K562 (cell line): Measurements from ENCODE around the gene VDAC2. TPM values are rescaled to one million over a fixed set of nuclear protein-coding genes. Genes with fewer than 3 reads are reported as not detected.

Source experiments
- IRF2 ChIP-seq: sonication (generic); formaldehyde crosslinking; IDR thresholded peaks from 2 replicates; pipeline ENCODE4 v1.8.1; 2022; ENCODE audit warnings: mild to moderate bottlenecking, missing genetic modification reagents
- MECOM ChIP-seq: fragments of 250-450 bp; sonication (Bioruptor Pico); IDR thresholded peaks from 2 replicates; pipeline ENCODE4 v1.8.0; 2022; ENCODE audit warnings: inconsistent platforms
- NCOA4 ChIP-seq: fragments of 450-650 bp; IDR thresholded peaks from 2 replicates; pipeline ENCODE4 v1.6.1; 2018; ENCODE audit warnings: mild to moderate bottlenecking; ENCODE audit not compliant: partially characterized antibody
- PHF8 ChIP-seq: fragments of 200-600 bp; sonication (generic); IDR thresholded peaks from 2 replicates; pipeline ENCODE4 v1.6.1; 2012; ENCODE audit warnings: mixed run types, mild to moderate bottlenecking, inconsistent platforms, low read length, moderate library complexity, borderline replicate concordance
- POLR2A ChIP-seq: fragments of 450-650 bp; conservative IDR thresholded peaks from 2 replicates; pipeline ENCODE4 v1.6.1; 2016
- RBM34 ChIP-seq: fragments of 200-400 bp; formaldehyde crosslinking; IDR thresholded peaks from 2 replicates; pipeline ENCODE4 v1.6.1; 2018; ENCODE audit warnings: low read length, borderline replicate concordance; ENCODE audit not compliant: insufficient read depth
- ZBTB7A ChIP-seq: IDR thresholded peaks from 2 replicates; pipeline ENCODE4 v1.6.1; 2011; ENCODE audit warnings: low read depth, mild to moderate bottlenecking, low read length, moderate library complexity, borderline replicate concordance; ENCODE audit not compliant: control insufficient read depth
- ZC3H4 ChIP-seq: sonication (generic); formaldehyde crosslinking; IDR thresholded peaks from 2 replicates; pipeline ENCODE4 v1.9.0; 2021; ENCODE audit warnings: missing genetic modification reagents, borderline replicate concordance
- ZNF253 ChIP-seq: fragments of 250-450 bp; sonication (Bioruptor Pico); conservative IDR thresholded peaks from 2 replicates; pipeline ENCODE4 v1.6.1; 2021; ENCODE audit warnings: mild to moderate bottlenecking
- ZNF717 ChIP-seq: fragments of 250-450 bp; sonication (Bioruptor Pico); IDR thresholded peaks from 2 replicates; pipeline ENCODE4 v1.5.0; 2021
- polyA plus RNA-seq, 8 experiments: library from polyadenylated mRNA; depleted of rRNA in 4 of 8; stranded (reverse) in 5 of 8; unstranded in 3 of 8; fragments of >200 nt; fragmentation: Nextera tagmentation in 2 of 8; fragmentation: Illumina TruSeq in 1 of 8; extraction: Ambion mirVana in 2 of 8; extraction: Trizol in 1 of 8; gene quantifications; 2 replicates each; pipeline versions ENCODE4 v1.2.1 to v1.2.3, GENCODE V29; 2011 to 2014; ENCODE audit warnings: inconsistent platforms in 1 of 8, missing spikeins in 1 of 8
- total RNA-seq, 7 experiments: library from RNA; depleted of rRNA in 6 of 7; stranded (reverse); fragments of >200 nt in 6 of 7; fragmentation: Illumina TruSeq in 2 of 7; extraction: Trizol in 2 of 7; gene quantifications; 2 replicates each; pipeline versions ENCODE4 v1.2.1 to v1.2.3, GENCODE V29; 2011 to 2021; ENCODE audit warnings: low replicate concordance in 1 of 7
- TF ChIP-seq, protein P1 (sequence below): fragments of 450-650 bp; formaldehyde crosslinking; IDR thresholded peaks from 2 replicates; pipeline ENCODE4 v1.4.0; 2022; ENCODE audit warnings: missing genetic modification characterization
- TF ChIP-seq, protein P2 (sequence below): fragments of 250-450 bp; sonication (Bioruptor Pico); IDR thresholded peaks from 2 replicates; pipeline ENCODE4 v1.5.0; 2021
- TF ChIP-seq, protein P3 (sequence below): sonication (generic); formaldehyde crosslinking; IDR thresholded peaks from 2 replicates; pipeline ENCODE4 v1.8.0; 2023; ENCODE audit warnings: mild to moderate bottlenecking, missing genetic modification reagents
- TF ChIP-seq, protein P4 (sequence below): fragments of 450-650 bp; IDR thresholded peaks from 2 replicates; pipeline ENCODE4 v1.6.1; 2016; ENCODE audit warnings: antibody characterized with exemption
- TF ChIP-seq, protein P5 (sequence below), 3 experiments: fragments of 200-800 bp in 1 of 3; fragments of 250-450 bp in 1 of 3; fragments of 450-650 bp in 1 of 3; sonication (Bioruptor Pico) in 1 of 3; sonication (Bioruptor generic) in 1 of 3; formaldehyde crosslinking in 1 of 3; IDR thresholded peaks; 2 replicates each; pipeline versions ENCODE4 v1.6.1 to v1.8.0; 2016 to 2022; ENCODE audit warnings: mild to moderate bottlenecking in 2 of 3, missing genetic modification characterization in 2 of 3, missing compliant biosample characterization in 1 of 3, moderate library complexity in 1 of 3
- TF ChIP-seq, protein P6 (sequence below): fragments of 250-450 bp; sonication (Bioruptor Pico); IDR thresholded peaks from 2 replicates; pipeline ENCODE4 v1.5.0; 2021

The VDAC2 gene
- total and polyA plus RNA-seq, 9 of the 15 experiments (the other 6 are each of a cell fraction or from before 2014, with no cell fraction given) = 139 to 450 (median 250) TPM

DNA sequence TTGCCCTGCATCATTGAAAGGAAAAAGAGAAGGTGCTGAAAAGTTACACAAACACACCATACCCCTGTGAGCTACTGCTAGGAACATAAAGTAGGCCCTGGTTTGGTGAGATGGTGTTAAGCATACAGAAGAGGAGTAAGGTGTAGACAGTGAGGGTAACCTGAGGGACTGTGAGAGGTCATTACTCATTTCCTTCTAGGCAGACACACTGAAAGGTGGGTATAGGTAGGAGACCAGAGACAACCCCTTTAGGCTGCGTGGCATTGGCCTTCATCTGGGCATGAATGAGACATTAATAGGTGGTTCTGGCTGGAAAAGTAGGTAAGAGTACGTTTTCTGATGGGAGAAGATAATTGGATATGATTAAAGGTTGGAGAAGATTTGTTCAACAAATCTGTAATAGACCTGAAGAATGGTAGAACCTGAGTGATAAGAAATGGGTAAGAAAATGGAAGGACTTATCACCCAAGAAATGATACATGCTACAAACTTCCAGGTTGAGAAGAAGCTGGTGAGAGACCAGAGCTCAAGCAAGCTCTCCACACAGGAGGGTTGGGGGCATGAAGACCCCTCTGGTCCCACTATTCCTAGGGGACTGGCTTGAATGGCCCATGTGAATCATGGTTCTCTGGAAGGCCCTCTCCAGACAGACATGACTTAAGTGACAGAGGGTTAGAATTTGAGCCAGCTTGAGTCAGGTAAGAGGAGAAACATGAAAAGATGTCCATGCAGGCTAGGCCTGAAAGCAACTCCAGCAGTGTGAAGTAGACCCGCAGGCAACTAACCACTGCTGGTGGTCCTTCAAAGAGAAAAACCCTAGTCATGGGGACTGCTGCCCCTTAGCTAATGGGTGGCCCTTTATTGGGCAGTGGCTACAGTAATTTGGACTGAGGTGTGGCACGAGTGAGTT, 21.3 kb downstream of the VDAC2 start (continued):
- TF ChIP-seq, protein P1, sequence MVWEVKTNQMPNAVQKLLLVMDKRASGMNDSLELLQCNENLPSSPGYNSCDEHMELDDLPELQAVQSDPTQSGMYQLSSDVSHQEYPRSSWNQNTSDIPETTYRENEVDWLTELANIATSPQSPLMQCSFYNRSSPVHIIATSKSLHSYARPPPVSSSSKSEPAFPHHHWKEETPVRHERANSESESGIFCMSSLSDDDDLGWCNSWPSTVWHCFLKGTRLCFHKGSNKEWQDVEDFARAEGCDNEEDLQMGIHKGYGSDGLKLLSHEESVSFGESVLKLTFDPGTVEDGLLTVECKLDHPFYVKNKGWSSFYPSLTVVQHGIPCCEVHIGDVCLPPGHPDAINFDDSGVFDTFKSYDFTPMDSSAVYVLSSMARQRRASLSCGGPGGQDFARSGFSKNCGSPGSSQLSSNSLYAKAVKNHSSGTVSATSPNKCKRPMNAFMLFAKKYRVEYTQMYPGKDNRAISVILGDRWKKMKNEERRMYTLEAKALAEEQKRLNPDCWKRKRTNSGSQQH (CRISPR knock-in tag) = peak; percentile 87; the same call in 1 of the 2 replicates
- TF ChIP-seq, protein P2, sequence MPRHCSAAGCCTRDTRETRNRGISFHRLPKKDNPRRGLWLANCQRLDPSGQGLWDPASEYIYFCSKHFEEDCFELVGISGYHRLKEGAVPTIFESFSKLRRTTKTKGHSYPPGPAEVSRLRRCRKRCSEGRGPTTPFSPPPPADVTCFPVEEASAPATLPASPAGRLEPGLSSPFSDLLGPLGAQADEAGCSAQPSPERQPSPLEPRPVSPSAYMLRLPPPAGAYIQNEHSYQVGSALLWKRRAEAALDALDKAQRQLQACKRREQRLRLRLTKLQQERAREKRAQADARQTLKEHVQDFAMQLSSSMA (CRISPR knock-in tag) = no peak
- TF ChIP-seq MECOM (CRISPR knock-in tag) = no peak
- TF ChIP-seq ZC3H4 = 0 out of 2 replicates have a peak, but pooled peaks have one; percentile 49
- TF ChIP-seq, protein P3, sequence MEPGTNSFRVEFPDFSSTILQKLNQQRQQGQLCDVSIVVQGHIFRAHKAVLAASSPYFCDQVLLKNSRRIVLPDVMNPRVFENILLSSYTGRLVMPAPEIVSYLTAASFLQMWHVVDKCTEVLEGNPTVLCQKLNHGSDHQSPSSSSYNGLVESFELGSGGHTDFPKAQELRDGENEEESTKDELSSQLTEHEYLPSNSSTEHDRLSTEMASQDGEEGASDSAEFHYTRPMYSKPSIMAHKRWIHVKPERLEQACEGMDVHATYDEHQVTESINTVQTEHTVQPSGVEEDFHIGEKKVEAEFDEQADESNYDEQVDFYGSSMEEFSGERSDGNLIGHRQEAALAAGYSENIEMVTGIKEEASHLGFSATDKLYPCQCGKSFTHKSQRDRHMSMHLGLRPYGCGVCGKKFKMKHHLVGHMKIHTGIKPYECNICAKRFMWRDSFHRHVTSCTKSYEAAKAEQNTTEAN (CRISPR knock-in tag) = no peak
- TF ChIP-seq, protein P4, sequence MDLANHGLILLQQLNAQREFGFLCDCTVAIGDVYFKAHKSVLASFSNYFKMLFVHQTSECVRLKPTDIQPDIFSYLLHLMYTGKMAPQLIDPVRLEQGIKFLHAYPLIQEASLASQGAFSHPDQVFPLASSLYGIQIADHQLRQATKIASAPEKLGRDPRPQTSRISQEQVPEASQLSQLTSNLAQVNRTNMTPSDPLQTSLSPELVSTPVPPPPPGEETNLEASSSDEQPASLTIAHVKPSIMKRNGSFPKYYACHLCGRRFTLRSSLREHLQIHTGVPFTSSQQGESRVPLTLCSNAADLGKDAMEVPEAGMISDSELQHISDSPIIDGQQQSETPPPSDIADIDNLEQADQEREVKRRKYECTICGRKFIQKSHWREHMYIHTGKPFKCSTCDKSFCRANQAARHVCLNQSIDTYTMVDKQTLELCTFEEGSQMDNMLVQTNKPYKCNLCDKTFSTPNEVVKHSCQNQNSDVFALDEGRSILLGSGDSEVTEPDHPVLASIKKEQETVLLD = no peak
- TF ChIP-seq, protein P5, sequence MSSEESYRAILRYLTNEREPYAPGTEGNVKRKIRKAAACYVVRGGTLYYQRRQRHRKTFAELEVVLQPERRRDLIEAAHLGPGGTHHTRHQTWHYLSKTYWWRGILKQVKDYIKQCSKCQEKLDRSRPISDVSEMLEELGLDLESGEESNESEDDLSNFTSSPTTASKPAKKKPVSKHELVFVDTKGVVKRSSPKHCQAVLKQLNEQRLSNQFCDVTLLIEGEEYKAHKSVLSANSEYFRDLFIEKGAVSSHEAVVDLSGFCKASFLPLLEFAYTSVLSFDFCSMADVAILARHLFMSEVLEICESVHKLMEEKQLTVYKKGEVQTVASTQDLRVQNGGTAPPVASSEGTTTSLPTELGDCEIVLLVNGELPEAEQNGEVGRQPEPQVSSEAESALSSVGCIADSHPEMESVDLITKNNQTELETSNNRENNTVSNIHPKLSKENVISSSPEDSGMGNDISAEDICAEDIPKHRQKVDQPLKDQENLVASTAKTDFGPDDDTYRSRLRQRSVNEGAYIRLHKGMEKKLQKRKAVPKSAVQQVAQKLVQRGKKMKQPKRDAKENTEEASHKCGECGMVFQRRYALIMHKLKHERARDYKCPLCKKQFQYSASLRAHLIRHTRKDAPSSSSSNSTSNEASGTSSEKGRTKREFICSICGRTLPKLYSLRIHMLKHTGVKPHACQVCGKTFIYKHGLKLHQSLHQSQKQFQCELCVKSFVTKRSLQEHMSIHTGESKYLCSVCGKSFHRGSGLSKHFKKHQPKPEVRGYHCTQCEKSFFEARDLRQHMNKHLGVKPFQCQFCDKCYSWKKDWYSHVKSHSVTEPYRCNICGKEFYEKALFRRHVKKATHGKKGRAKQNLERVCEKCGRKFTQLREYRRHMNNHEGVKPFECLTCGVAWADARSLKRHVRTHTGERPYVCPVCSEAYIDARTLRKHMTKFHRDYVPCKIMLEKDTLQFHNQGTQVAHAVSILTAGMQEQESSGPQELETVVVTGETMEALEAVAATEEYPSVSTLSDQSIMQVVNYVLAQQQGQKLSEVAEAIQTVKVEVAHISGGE (CRISPR knock-in tag; IDR thresholded peaks at IDR 0.05) = no peak
- peak; percentile 51; the same call in 1 of the 2 replicates for TF ChIP-seq ZNF253 (CRISPR knock-in tag)
- TF ChIP-seq NCOA4 = no peak
- no peak for TF ChIP-seq IRF2 (CRISPR knock-in tag)
- no peak for TF ChIP-seq RBM34
- TF ChIP-seq ZBTB7A = peak; percentile 18; the same call in 1 of the 2 replicates
- TF ChIP-seq, protein P6, sequence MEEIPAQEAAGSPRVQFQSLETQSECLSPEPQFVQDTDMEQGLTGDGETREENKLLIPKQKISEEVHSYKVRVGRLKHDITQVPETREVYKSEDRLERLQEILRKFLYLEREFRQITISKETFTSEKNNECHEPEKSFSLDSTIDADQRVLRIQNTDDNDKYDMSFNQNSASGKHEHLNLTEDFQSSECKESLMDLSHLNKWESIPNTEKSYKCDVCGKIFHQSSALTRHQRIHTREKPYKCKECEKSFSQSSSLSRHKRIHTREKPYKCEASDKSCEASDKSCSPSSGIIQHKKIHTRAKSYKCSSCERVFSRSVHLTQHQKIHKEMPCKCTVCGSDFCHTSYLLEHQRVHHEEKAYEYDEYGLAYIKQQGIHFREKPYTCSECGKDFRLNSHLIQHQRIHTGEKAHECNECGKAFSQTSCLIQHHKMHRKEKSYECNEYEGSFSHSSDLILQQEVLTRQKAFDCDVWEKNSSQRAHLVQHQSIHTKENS (CRISPR knock-in tag) = no peak
- TF ChIP-seq PHF8 = no peak; the same call in 1 of the 2 replicates
- 0 out of 2 replicates have a peak, but pooled peaks have one; percentile 54 for TF ChIP-seq ZNF717 (CRISPR knock-in tag)
- TF ChIP-seq POLR2A = peak; percentile 88
